GM10248 (cell line): ENCODE data around the gene ZFP92.
"Not testable (repeated sequence)": the region's sequence is repeated elsewhere in the genome, so short reads cannot be mapped to it uniquely, and the experiment has no call there.

Source experiments
- CTCF ChIA-PET: fragments of 300-600 bp; sonication (Branson Sonifier 250); formaldehyde crosslinking; extraction: SDS; loops from one replicate; lab custom pipeline; 2021; ENCODE audit warnings: antibody characterized with exemption; lab: Yijun Ruan, JAX
- POLR2A ChIA-PET: fragments of 350-650 bp; sonication (Branson Sonifier 250); formaldehyde crosslinking; extraction: SDS; loops from one replicate; lab custom pipeline; 2020; ENCODE audit warnings: antibody characterized with exemption; lab: Yijun Ruan, JAX
- DNase-seq: peaks from one replicate; pipeline ENCODE4 v3.0.0; 2012; ENCODE audit errors: extremely low spot score
- TF ChIP-seq, protein P1 (sequence below): IDR thresholded peaks from 2 replicates; pipeline ENCODE4 v1.5.1; 2012; ENCODE audit warnings: mild to moderate bottlenecking, low read depth; ENCODE audit errors: extremely low read depth, missing control alignments, control extremely low read depth

ZFP92 gene

DNA sequence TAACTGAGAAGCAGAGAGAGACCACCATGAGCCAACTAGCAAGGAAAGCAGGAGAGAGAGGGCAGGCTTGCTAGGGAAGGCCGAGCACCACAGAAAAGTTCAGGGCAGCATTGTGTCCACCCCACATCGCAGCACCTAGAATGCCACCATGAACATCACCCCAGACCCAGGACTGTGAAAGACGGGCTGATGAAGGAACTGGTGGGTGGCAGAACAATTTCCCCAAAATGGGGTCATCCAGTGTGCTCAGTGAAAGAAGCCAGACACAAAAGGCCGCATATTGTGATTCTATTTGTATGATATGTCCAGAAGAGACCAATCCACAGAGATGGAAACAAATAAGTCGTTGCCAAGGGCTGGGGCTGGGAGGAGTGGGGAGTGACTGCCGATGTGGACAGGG, 26.9 kb upstream of the ZFP92 start:
- POLR2A ChIA-PET: no interaction called here
- CTCF ChIA-PET: no interaction called here
- DNase-seq: no peak
- TF ChIP-seq, protein P1, sequence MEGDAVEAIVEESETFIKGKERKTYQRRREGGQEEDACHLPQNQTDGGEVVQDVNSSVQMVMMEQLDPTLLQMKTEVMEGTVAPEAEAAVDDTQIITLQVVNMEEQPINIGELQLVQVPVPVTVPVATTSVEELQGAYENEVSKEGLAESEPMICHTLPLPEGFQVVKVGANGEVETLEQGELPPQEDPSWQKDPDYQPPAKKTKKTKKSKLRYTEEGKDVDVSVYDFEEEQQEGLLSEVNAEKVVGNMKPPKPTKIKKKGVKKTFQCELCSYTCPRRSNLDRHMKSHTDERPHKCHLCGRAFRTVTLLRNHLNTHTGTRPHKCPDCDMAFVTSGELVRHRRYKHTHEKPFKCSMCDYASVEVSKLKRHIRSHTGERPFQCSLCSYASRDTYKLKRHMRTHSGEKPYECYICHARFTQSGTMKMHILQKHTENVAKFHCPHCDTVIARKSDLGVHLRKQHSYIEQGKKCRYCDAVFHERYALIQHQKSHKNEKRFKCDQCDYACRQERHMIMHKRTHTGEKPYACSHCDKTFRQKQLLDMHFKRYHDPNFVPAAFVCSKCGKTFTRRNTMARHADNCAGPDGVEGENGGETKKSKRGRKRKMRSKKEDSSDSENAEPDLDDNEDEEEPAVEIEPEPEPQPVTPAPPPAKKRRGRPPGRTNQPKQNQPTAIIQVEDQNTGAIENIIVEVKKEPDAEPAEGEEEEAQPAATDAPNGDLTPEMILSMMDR: no peak

DNA sequence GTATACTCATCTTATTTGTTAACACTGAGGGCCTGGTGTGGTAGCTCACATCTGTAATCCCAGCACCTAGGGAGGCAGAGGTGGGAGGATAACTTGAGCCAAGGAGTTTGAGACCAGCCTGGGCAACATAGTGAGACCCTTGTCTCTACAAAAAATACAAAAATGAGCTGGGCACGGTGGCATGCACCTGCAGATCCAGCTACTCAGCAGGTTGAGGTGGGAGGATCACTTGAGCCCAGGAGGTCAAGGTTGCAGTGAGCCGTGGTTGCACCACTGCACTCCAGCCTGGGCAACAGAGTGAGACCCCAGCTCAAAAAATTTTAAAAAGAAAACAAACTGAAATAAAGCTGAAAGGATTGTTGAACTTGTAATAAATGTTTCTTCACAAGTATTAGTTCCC, 26.3 kb upstream of the ZFP92 start:
- CTCF ChIA-PET, DNase-seq, POLR2A ChIA-PET: not testable (repeated sequence)

DNA sequence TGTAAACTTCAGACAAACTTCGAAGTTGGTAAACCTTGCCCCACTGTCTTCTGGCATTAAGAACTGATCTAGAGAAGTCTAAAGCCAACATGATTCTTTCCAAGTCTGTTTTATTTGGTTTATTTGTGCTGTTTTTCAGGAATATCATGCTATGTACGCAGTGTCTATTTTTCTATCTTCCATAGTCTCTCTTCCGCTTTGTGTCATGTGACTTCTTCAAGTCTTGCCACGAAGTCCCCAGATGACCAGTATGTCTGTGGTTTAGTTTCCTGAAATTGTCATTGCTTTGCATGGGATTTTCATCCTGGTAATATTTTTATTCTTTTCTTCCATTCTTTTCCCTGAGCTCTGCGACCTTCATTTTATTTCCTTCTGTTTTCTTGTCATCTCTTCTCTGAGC, 25.2 kb upstream of the ZFP92 start:
- ChIA-PET POLR2A (no interaction called here), CTCF (no interaction called here)
- TF ChIP-seq, protein P1: no peak
- DNase-seq: no peak

DNA sequence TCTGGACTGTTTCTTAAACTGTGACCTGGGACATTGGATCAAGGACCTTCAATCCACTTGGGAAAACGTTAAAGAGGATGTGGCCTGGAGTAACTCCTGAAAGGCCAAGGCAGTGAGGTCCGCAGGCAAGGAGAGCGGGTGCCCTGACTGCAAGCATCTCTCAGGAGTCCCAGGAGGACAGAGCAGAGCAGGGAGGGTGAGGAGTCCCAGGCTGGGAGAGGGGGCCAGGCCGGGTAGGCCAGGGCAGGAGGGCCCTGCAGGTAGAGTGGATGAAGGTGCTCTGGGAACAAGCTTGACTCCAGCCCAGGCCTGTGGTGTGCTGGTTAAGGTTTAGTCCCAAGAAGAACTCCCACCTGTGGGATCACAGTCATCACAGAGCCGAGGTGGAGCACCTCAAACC, 23.9 kb upstream of the ZFP92 start:
- ChIA-PET POLR2A (no interaction called here), CTCF (no interaction called here)

DNA sequence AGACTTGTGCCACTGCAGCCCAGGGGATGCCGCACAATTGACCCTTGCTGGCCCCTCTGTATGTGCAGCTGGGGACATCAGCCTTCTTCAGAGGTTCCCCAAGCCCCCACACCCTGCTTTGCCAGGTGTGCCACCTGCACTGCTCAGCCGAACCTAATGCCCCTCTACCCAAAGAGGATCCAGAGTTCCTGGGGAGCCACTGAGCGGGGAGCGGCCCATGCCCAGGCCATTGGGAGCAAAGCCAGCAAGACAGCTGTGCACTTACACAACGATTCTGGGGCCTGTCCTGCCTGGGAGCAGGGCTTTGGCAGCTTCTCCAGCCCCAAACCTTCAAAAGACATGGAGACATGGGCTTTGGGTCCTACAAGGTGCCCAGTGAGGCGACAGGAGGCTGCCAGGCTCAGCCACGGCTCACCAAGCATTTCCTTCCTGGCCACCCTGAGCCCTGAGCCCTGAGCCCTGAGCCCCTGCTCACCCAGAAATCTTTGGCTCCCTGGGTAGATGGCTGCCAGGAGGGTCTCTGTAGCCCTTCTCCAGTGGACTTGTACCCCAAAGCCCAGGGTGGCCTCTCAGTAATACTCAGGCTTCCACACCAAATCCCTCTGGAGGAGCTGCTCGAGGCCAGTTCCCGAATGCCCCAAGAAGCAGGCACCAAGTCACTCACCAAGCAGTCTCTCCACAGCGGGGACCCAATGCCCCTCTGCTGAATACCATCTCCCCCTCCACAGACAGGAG, 23.1 kb upstream of the ZFP92 start:
- TF ChIP-seq, protein P1: no peak
- ChIA-PET CTCF (no interaction called here), POLR2A (no interaction called here)
- DNase-seq: no peak

More for the DNA sequence above, 23.9 kb upstream of the ZFP92 start:
- TF ChIP-seq, protein P1: no peak
- DNase-seq: no peak

DNA sequence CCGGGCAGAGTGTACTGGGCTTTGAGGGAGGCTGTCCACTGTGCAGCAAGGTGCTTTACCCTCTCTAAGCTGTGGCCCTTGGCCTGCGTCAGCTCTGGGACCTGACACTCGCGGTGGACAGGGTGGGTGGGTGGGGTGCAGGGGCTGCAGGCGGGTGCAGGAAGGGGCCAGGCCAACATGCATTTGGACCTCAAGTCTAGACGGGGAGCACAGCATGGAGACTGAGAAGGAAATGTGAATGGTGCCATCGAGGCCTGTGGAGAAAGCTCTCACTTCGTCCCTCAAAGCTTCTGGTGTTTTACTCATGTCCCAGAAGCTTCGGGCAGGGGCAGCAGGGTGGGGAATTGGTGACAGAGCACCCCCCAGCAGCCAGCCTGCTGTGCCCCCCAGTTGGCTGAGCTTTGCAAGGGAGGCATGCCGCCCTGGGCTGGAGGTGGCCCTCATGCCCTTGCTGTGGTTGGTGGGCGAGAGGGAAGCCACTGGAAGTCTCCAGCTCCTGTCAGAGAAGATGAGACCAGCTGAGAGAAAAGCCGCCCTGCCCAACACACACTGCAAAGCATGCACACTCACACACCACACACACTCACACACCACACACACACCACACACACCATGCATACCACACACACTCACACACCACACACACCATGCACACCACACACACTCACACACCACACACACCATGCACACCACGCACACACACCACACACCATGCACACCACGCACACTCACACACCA, 22.4 kb upstream of the ZFP92 start:
- no peak for DNase-seq
- ChIA-PET POLR2A (no interaction called here), CTCF (no interaction called here)
- TF ChIP-seq, protein P1: no peak

DNA sequence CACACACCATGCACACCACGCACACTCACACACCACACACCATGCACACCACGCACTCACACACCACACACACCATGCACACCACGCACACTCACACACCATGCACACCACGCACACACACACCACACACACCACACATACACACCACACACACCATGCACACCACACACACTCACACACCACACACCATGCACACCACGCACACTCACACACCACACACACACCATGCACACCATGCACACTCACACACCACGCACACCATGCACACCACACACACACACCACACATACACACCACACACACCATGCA, 21.9 kb upstream of the ZFP92 start:
- CTCF ChIA-PET, POLR2A ChIA-PET, DNase-seq: not testable (repeated sequence)
